Measurements from ENCODE around the gene S100A13. TPM values are rescaled to one million over a fixed set of nuclear protein-coding genes. Genes with fewer than 3 reads are reported as not detected.
"Not testable (repeated sequence)": the region's sequence is repeated elsewhere in the genome, so short reads cannot be mapped to it uniquely, and the experiment has no call there.

The S100A13 gene
- total RNA-seq, 1 donor from 2014 or later, result 83.0 TPM

GRCh38 chr1:153598309-153599172 is 28.8 kb downstream of the S100A13 start:
- no peak overlapping the region for H3K4me3 ChIP-seq
- H3K36me3 ChIP-seq, result no peaks in the 10 kb centered on the region
- ATAC-seq (peak; percentile 26 to 57), DNase-seq (no peak)
- TF ChIP-seq CTCF (IDR thresholded peaks at IDR 0.05), result no peak
- no peaks in the 10 kb centered on the region for H3K9me3 ChIP-seq
- intact Hi-C loops (cut with DNase I), result no loop called here
- peaks cover 7% of the 10 kb centered on the region for H3K4me1 ChIP-seq
- no peaks in the 10 kb centered on the region for H3K27me3 ChIP-seq (ENCODE audit: low read depth)
- H3K27ac ChIP-seq, result no peak overlapping the region

- no peak overlapping the region for H3K4me3 ChIP-seq
- no peak for TF ChIP-seq CTCF (IDR thresholded peaks at IDR 0.05)
- DNase-seq, result no peak
- no peak for ATAC-seq
- intact Hi-C loops (cut with DNase I), result no loop called here
- no peaks in the 10 kb centered on the region for H3K36me3 ChIP-seq
- no peak overlapping the region for H3K27ac ChIP-seq
- no peaks in the 10 kb centered on the region for H3K27me3 ChIP-seq (ENCODE audit: low read depth)
- H3K4me1 ChIP-seq, result peaks cover 7% of the 10 kb centered on the region
- no peaks in the 10 kb centered on the region for H3K9me3 ChIP-seq
Observed at GRCh38 chr1:153597206-153597605, 30.1 kb downstream of the S100A13 start.

GRCh38 chr1:153592748-153593147 is 34.6 kb downstream of the S100A13 start:
- DNase-seq (no peak), ATAC-seq (no peak)
- Histone ChIP-seq H3K27me3 (ENCODE audit: low read depth) (no peaks in the 10 kb centered on the region), H3K4me1 (no peaks in the 10 kb centered on the region), H3K9me3 (no peaks in the 10 kb centered on the region), H3K27ac (no peak overlapping the region), H3K36me3 (no peaks in the 10 kb centered on the region), H3K4me3 (no peak overlapping the region)
- intact Hi-C loops (cut with DNase I), result no loop called here
- no peak for TF ChIP-seq CTCF (IDR thresholded peaks at IDR 0.05)

- DNase-seq, result no peak
- ATAC-seq, result no peak
- no peak overlapping the region for H3K4me3 ChIP-seq
- H3K36me3 ChIP-seq, result no peaks in the 10 kb centered on the region
- no peak overlapping the region for H3K27ac ChIP-seq
- no peaks in the 10 kb centered on the region for H3K27me3 ChIP-seq (ENCODE audit: low read depth)
- no peak for TF ChIP-seq CTCF (IDR thresholded peaks at IDR 0.05)
- no peaks in the 10 kb centered on the region for H3K9me3 ChIP-seq
- H3K4me1 ChIP-seq, result no peaks in the 10 kb centered on the region
- intact Hi-C loops (cut with DNase I), result no loop called here
Observed at GRCh38 chr1:153588482-153588881, 38.8 kb downstream of the S100A13 start.

GRCh38 chr1:153588033-153588432 is 39.3 kb downstream of the S100A13 start:
- H3K27ac ChIP-seq; DNase-seq; ATAC-seq; H3K4me3 ChIP-seq; intact Hi-C loops (cut with DNase I); H3K36me3 ChIP-seq; H3K9me3 ChIP-seq; H3K4me1 ChIP-seq; H3K27me3 ChIP-seq (ENCODE audit: low read depth): not testable (repeated sequence)

- TF ChIP-seq CTCF (IDR thresholded peaks at IDR 0.05), result no peak
- no peak for DNase-seq
- Histone ChIP-seq H3K4me3 (no peak overlapping the region), H3K36me3 (no peaks in the 10 kb centered on the region), H3K4me1 (no peaks in the 10 kb centered on the region), H3K27ac (no peak overlapping the region), H3K27me3 (ENCODE audit: low read depth) (no peaks in the 10 kb centered on the region), H3K9me3 (no peaks in the 10 kb centered on the region)
- ATAC-seq, result no peak
- intact Hi-C loops (cut with DNase I), result no loop called here
Observed at GRCh38 chr1:153587314-153587713, 40.0 kb downstream of the S100A13 start.

Measured in lower lobe of right lung (tissue), 2 donors.